ENCODE results near the gene ZNF648. TPM values are rescaled to one million over a fixed set of nuclear protein-coding genes. Genes with fewer than 3 reads are reported as not detected.

ZNF648 gene
- polyA plus RNA-seq, 1 experiment = not detected

DNA sequence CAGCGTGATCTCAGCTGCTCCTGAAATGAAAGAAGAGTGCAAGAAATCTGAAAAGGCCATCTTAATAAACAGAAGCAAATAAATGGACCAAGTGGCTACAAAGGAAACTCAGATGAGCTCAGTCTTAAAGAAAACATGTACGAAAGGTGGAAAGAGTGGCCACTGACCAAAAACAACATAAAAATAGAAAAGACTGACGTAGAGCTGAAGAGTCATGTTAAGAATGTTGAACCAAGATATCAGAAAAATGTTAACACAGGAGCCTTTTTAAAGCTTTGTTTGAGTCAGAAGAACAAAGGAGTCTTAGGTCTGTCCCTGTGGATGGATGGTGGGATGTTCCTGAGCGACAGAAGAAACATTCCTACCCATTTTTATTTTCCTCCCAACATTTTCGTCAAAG lies 30.8 kb upstream of the ZNF648 start:
- ChIA-PET POLR2A (no interaction called here), CTCF (interaction anchor here (1.1 kb wide), 1 partner anchor 52 kb away, joined by 3 read pairs; no protein-coding TSS in a partner anchor)
- no peak for DNase-seq (ENCODE audit: low read depth, low spot score)
- no peak overlapping the region for H3K4me3 ChIP-seq (ENCODE audit: low read depth, low read length)
- TF ChIP-seq, protein P1, sequence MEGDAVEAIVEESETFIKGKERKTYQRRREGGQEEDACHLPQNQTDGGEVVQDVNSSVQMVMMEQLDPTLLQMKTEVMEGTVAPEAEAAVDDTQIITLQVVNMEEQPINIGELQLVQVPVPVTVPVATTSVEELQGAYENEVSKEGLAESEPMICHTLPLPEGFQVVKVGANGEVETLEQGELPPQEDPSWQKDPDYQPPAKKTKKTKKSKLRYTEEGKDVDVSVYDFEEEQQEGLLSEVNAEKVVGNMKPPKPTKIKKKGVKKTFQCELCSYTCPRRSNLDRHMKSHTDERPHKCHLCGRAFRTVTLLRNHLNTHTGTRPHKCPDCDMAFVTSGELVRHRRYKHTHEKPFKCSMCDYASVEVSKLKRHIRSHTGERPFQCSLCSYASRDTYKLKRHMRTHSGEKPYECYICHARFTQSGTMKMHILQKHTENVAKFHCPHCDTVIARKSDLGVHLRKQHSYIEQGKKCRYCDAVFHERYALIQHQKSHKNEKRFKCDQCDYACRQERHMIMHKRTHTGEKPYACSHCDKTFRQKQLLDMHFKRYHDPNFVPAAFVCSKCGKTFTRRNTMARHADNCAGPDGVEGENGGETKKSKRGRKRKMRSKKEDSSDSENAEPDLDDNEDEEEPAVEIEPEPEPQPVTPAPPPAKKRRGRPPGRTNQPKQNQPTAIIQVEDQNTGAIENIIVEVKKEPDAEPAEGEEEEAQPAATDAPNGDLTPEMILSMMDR (IDR thresholded peaks at IDR 0.05; ENCODE audit: low read depth, low read length) = no peak
- H3K9me3 ChIP-seq (ENCODE audit: control insufficient read depth, insufficient read depth, low read length) = no peaks in the 10 kb centered on the region
- H3K27me3 ChIP-seq (ENCODE audit: control insufficient read depth, insufficient read depth, low read length) = no peaks in the 10 kb centered on the region
- no peak overlapping the region for H3K27ac ChIP-seq (ENCODE audit: low read depth, low read length)

DNA sequence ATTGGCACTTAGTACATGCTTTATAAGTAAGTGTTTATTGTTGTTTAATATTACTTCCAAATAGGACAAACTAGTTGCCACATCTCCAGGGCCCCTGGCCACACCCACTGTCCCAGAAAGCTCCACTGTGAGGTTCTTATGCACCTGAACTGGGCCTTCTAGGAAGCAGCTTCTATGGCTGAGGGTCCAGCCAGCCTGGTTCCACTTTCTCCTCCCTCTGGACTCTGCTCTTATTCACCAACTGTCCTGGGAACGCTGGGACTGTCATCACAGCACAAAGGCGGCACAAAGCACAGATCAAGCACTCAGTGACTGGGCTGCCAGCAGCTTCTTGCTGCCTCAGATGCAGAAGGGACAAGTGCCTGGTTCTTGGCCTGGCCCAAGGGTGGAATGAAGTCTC lies 29.6 kb upstream of the ZNF648 start:
- TF ChIP-seq, protein P1 (IDR thresholded peaks at IDR 0.05; ENCODE audit: low read depth, low read length) = no peak
- Histone ChIP-seq H3K27me3 (ENCODE audit: control insufficient read depth, insufficient read depth, low read length) (no peaks in the 10 kb centered on the region), H3K9me3 (ENCODE audit: control insufficient read depth, insufficient read depth, low read length) (no peaks in the 10 kb centered on the region), H3K4me3 (ENCODE audit: low read depth, low read length) (no peak overlapping the region), H3K27ac (ENCODE audit: low read depth, low read length) (no peak overlapping the region)
- no peak for DNase-seq (ENCODE audit: low read depth, low spot score)
- POLR2A ChIA-PET = no interaction called here
- CTCF ChIA-PET = no interaction called here

DNA sequence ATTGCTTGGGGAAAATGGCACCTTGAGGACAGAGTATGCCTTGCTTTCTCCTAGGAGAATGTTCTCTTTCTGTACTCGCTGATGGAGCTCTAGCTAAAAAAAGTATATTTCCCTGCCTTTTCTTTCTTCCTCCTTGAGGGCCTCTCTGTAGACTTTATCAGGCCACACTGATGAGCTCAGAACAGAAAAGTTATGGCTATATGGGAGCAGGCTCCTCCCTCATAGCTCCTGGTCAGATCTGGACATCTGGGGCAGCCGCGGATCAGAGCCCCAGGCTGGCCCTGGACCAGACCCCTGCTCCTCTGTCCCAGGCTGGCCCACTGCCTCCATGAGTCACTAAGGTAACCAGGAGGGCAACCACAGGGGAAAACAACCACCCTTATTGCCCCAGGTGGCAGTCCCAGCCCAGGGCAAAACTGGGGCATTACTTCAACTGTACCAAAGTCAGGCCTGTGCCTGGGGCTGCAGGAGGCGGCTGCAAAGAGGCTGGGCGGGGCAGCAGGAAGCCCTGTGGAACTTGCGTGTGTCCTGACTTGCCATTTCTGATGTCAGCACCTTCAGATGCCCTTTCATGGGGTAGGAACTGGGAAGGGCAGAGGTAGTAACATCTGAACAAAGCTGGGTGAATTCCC lies 26.3 kb upstream of the ZNF648 start:
- ChIA-PET POLR2A (no interaction called here), CTCF (interaction anchor here (3.2 kb wide), 1 partner anchor 309 kb away, joined by 16 read pairs; no protein-coding TSS in a partner anchor)
- Histone ChIP-seq H3K27me3 (ENCODE audit: control insufficient read depth, insufficient read depth, low read length) (no peaks in the 10 kb centered on the region), H3K9me3 (ENCODE audit: control insufficient read depth, insufficient read depth, low read length) (no peaks in the 10 kb centered on the region), H3K27ac (ENCODE audit: low read depth, low read length) (no peak overlapping the region), H3K4me3 (ENCODE audit: low read depth, low read length) (no peak overlapping the region)
- DNase-seq (ENCODE audit: low read depth, low spot score) = no peak
- TF ChIP-seq, protein P1 (IDR thresholded peaks at IDR 0.05; ENCODE audit: low read depth, low read length) = no peak

DNA sequence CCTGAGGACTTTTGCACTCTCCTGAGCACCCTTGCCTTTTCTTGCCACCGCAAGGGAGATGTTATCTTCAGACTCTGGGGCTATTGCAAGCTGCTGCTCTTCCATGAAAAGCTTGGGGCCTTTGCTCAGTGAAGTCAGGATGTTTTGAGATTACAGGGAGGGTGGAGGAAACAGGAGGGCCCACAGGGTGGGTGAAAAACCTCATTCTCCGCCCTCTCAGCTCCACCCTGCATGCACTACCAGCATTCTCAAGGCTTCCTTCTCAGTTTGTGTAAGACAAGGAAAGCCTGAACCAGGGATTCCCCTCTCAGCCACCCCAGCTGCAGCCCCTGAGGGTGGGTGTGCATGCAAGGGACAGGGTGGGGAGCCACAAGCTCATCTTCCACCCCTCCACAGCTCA lies 25.8 kb upstream of the ZNF648 start:
- ChIA-PET CTCF (interaction anchor here (3.2 kb wide), 1 partner anchor 309 kb away, joined by 16 read pairs; no protein-coding TSS in a partner anchor), POLR2A (no interaction called here)
- no peaks in the 10 kb centered on the region for H3K9me3 ChIP-seq (ENCODE audit: control insufficient read depth, insufficient read depth, low read length)
- H3K27me3 ChIP-seq (ENCODE audit: control insufficient read depth, insufficient read depth, low read length) = no peaks in the 10 kb centered on the region
- no peak overlapping the region for H3K27ac ChIP-seq (ENCODE audit: low read depth, low read length)
- TF ChIP-seq, protein P1 (IDR thresholded peaks at IDR 0.05; ENCODE audit: low read depth, low read length) = no peak
- H3K4me3 ChIP-seq (ENCODE audit: low read depth, low read length) = no peak overlapping the region
- no peak for DNase-seq (ENCODE audit: low read depth, low spot score)

DNA sequence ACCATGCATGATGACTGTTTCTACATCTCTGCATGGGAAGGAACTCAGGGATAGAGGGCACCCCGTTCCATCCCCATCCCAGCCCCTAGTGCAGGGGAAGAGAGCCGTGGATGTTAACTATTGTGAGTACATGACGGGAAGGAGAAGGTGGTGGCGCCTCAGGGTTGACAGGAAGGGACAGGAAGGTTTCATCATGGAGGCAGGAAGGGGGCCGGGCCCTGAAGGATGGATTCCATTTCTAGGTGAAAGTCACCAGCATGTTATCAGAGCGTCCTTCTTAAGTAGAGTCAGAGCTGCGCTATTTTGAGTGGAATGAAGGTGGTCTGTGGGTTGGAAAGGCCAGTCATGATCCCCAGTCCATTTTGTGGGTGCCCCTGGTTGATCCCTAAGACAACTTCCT lies 25.1 kb upstream of the ZNF648 start:
- no peaks in the 10 kb centered on the region for H3K27me3 ChIP-seq (ENCODE audit: control insufficient read depth, insufficient read depth, low read length)
- H3K27ac ChIP-seq (ENCODE audit: low read depth, low read length) = no peak overlapping the region
- CTCF ChIA-PET = interaction anchor here (1.3 to 3.2 kb wide), 4 partner anchors 57 to 315 kb away, joined by 3 to 31 read pairs (median 10); no protein-coding TSS in a partner anchor
- TF ChIP-seq, protein P1 (IDR thresholded peaks at IDR 0.05; ENCODE audit: low read depth, low read length) = no peak
- POLR2A ChIA-PET = no interaction called here
- DNase-seq (ENCODE audit: low read depth, low spot score) = no peak
- H3K9me3 ChIP-seq (ENCODE audit: control insufficient read depth, insufficient read depth, low read length) = no peaks in the 10 kb centered on the region
- no peak overlapping the region for H3K4me3 ChIP-seq (ENCODE audit: low read depth, low read length)
